ENCODE results near the gene FGF3.

The FGF3 gene

DNA sequence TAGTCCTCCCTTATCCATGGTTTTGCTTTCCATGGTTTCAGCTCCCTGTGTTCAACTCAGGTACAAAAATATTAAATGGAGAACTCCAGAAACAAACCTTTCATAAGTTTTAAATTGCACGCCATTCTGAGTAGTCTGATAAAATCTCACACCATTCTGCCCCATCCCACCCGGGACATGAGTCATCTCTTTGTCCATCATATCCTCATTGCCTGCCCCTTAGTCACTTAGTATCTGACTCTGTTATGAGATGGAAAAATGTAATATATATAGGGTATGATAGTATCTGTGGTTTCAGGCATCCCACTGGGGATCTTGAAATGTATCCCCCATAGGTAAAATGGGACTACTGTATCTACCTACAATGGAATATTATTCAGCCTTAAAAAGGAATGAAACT, 35.5 kb upstream of the FGF3 start:
- peaks cover 17 to 33% (median 30%) of the 10 kb centered on the region in 11 experiments; a peak in 20 of 22 replicates for H3K9me3 ChIP-seq (replicated peaks in 1 of 11)
- H3K4me3 ChIP-seq, result no peak overlapping the region
- no peak overlapping the region for H3K27ac ChIP-seq
- H3K4me2 ChIP-seq, result no peak overlapping the region
- H4K20me1 ChIP-seq, result no peaks in the 10 kb centered on the region
- no peaks in the 10 kb centered on the region for H3K36me3 ChIP-seq
- H3K4me1 ChIP-seq, result peaks cover 5 to 7% (median 6%) of the 10 kb centered on the region in 10 experiments; a peak in 11 of 20 replicates
- no peak overlapping the region for H3K9ac ChIP-seq
- no peak for TF ChIP-seq Cebpa-rat (IDR thresholded peaks at IDR 0.05)
- peaks cover 0 to 13% (median 6%) of the 10 kb centered on the region in 11 experiments; a peak in 7 of 22 replicates for H3K27me3 ChIP-seq

DNA sequence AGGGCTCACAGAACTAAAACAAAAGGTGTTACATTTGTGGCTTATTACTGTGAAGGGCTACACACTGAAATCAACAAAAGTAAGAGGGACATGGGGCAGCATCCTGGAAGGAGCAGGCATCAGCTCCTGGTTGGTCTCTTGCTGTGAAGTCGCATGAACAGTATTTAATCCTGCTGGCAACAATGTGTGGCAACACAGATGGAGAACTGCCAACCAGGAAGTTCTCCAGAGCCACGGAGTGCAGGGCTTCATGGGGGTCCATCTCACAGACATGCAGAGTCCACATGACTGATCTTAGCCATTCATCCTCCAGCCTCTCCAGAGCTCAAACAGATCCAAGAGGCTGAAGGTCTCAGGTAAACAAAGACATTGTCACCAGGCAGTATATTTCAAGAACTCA, 32.8 kb upstream of the FGF3 start:
- Histone ChIP-seq H3K36me3 (no peaks in the 10 kb centered on the region), H4K20me1 (no peaks in the 10 kb centered on the region; a peak in 1 of 22 replicates)

GRCh38 chr11:69848201-69848600, 29.0 kb upstream of the FGF3 start:
- Histone ChIP-seq H3K36me3 (no peaks in the 10 kb centered on the region), H3K4me3 (no peak overlapping the region), H3K9ac (no peak overlapping the region), H3K27me3 (peaks cover 0 to 22% (median 9%) of the 10 kb centered on the region in 11 experiments; a peak in 10 of 22 replicates), H3K4me1 (no peaks in the 10 kb centered on the region), H3K27ac (no peak overlapping the region), H3K9me3 (replicated peaks in 1 of 11) (peaks cover 11 to 20% (median 14%) of the 10 kb centered on the region in 11 experiments; a peak in 19 of 22 replicates), H3K4me2 (no peak overlapping the region), H4K20me1 (no peaks in the 10 kb centered on the region; a peak in 1 of 22 replicates)
- no peak for TF ChIP-seq Cebpa-rat (IDR thresholded peaks at IDR 0.05)

More for the DNA sequence above, 32.8 kb upstream of the FGF3 start:
- Histone ChIP-seq H3K9me3 (replicated peaks in 1 of 11) (peaks cover 12 to 31% (median 26%) of the 10 kb centered on the region in 11 experiments; a peak in 20 of 22 replicates), H3K4me2 (no peak overlapping the region), H3K9ac (no peak overlapping the region), H3K4me1 (no peaks in the 10 kb centered on the region), H3K27me3 (peaks cover 0 to 13% (median 6%) of the 10 kb centered on the region in 11 experiments; a peak in 8 of 22 replicates), H3K4me3 (no peak overlapping the region), H3K27ac (no peak overlapping the region)
- no peak for TF ChIP-seq Cebpa-rat (IDR thresholded peaks at IDR 0.05)

DNA sequence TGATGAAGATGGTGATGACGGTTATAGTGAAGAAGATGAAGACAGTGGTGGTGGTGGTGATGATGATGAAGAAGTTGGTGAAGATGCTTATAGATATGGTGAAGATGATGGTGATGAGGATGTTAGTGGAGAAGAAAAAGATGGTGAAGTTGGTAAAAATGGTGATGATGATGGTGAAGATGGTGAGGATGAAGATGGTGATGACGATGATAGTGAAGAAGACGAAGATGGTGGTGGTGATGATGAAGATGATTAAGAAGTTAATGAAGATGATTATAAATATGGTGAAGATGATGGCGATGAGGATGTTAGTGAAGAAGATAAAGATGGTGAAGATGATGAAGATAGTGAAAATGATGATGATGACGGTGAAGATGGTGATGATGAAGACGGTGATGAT, 25.2 kb upstream of the FGF3 start:
- Histone ChIP-seq H3K36me3 (no peaks in the 10 kb centered on the region), H4K20me1 (no peaks in the 10 kb centered on the region; a peak in 2 of 22 replicates), H3K4me3 (no peak overlapping the region), H3K4me2 (no peak overlapping the region), H3K9ac (no peak overlapping the region), H3K27ac (no peak overlapping the region), H3K27me3 (peaks cover 0 to 14% (median 0%) of the 10 kb centered on the region in 11 experiments; a peak in 5 of 22 replicates), H3K4me1 (no peaks in the 10 kb centered on the region), H3K9me3 (replicated peaks in 1 of 11) (peaks cover 0 to 5% (median 0%) of the 10 kb centered on the region in 11 experiments; a peak in 1 of 22 replicates)
- TF ChIP-seq Cebpa-rat (IDR thresholded peaks at IDR 0.05), result no peak

- Histone ChIP-seq H3K27ac (no peak overlapping the region), H3K4me2 (no peak overlapping the region), H3K27me3 (peaks cover 0 to 14% (median 0%) of the 10 kb centered on the region in 11 experiments; a peak in 5 of 22 replicates), H3K9me3 (replicated peaks in 1 of 11) (no peaks in the 10 kb centered on the region), H3K9ac (no peak overlapping the region), H4K20me1 (no peaks in the 10 kb centered on the region; a peak in 2 of 22 replicates), H3K4me3 (no peak overlapping the region), H3K36me3 (no peaks in the 10 kb centered on the region), H3K4me1 (no peaks in the 10 kb centered on the region)
- TF ChIP-seq Cebpa-rat (IDR thresholded peaks at IDR 0.05), result no peak
These were observed 24.3 kb upstream of the FGF3 start for GRCh38 chr11:69843529-69843921.

- TF ChIP-seq Cebpa-rat (IDR thresholded peaks at IDR 0.05), result no peak
- Histone ChIP-seq H3K9me3 (replicated peaks in 1 of 11) (no peaks in the 10 kb centered on the region), H3K9ac (no peak overlapping the region), H3K4me2 (no peak overlapping the region), H3K36me3 (no peaks in the 10 kb centered on the region), H3K4me3 (no peak overlapping the region), H4K20me1 (no peaks in the 10 kb centered on the region; a peak in 2 of 22 replicates), H3K27me3 (peaks cover 0 to 14% (median 0%) of the 10 kb centered on the region in 11 experiments; a peak in 5 of 22 replicates), H3K27ac (no peak overlapping the region), H3K4me1 (no peaks in the 10 kb centered on the region)
These were observed 23.7 kb upstream of the FGF3 start for GRCh38 chr11:69842746-69843528.

DNA sequence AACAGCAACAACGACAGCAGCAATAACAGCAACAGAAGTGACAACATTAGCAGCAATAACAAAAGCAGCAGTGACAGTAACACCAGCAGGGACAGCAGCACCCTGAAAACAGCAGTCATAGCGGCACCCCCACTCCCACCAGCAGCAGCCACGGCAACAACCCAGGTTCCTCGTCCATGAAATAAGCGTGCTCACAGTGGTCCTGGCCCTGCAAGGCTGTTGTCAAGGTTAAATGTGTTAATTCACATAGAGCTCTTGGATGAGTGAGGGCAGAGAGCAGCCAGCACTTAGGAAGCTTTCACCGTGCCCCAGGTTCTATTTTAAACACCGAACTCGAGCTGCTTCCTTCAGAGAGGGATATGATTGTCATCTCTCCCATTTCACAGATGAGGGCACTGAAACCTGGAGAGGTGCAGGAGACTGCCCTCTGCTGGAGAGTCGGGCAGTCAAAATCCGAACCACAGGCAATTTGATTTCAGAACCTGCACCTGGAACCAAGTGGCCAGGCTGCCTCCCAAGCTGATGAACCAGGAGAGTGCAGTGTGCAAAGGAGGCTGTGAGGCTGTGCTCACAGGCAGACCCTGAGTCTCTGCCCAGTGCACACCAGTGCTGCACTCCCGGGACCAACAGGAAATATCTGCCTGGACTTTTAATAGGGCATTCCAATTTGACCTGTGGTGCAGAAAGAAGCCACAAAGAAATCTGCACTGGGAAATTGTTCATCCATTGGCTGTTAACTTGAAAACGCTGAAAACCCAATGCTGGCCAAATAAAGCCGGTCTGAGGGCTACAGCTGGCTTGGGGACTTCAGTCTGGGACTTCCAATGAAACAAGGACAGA, 22.9 kb upstream of the FGF3 start:
- H3K9ac ChIP-seq, result no peak overlapping the region
- no peaks in the 10 kb centered on the region for H3K9me3 ChIP-seq (replicated peaks in 1 of 11)
- H3K27ac ChIP-seq, result no peak overlapping the region
- H4K20me1 ChIP-seq, result no peaks in the 10 kb centered on the region; a peak in 1 of 22 replicates
- no peak overlapping the region for H3K4me2 ChIP-seq
- no peak for TF ChIP-seq Cebpa-rat (IDR thresholded peaks at IDR 0.05)
- no peaks in the 10 kb centered on the region for H3K36me3 ChIP-seq
- H3K27me3 ChIP-seq, result peaks cover 0 to 14% (median 0%) of the 10 kb centered on the region in 11 experiments; a peak in 5 of 22 replicates
- H3K4me1 ChIP-seq, result no peaks in the 10 kb centered on the region
- H3K4me3 ChIP-seq, result no peak overlapping the region

GRCh38 chr11:69841170-69841858, 22.1 kb upstream of the FGF3 start:
- no peak overlapping the region for H3K4me3 ChIP-seq
- TF ChIP-seq Cebpa-rat (IDR thresholded peaks at IDR 0.05), result no peak
- H3K4me1 ChIP-seq, result no peaks in the 10 kb centered on the region
- no peaks in the 10 kb centered on the region for H3K36me3 ChIP-seq
- H3K9ac ChIP-seq, result no peak overlapping the region
- no peak overlapping the region for H3K27ac ChIP-seq
- H3K27me3 ChIP-seq, result peaks cover 1 to 14% (median 4%) of the 10 kb centered on the region in 11 experiments; a peak in 19 of 22 replicates
- H4K20me1 ChIP-seq, result peaks cover 0 to 3% (median 0%) of the 10 kb centered on the region in 11 experiments; a peak in 2 of 22 replicates
- H3K4me2 ChIP-seq, result no peak overlapping the region
- H3K9me3 ChIP-seq (replicated peaks in 1 of 11), result no peaks in the 10 kb centered on the region

Measured in BLaER1 treated with 17β-estradiol and CSF1 and Interleukin-3, amounts not matched to agents 10 nM and 100 nM (cell line).